ENCODE results near the gene ZSWIM2.

DNA sequence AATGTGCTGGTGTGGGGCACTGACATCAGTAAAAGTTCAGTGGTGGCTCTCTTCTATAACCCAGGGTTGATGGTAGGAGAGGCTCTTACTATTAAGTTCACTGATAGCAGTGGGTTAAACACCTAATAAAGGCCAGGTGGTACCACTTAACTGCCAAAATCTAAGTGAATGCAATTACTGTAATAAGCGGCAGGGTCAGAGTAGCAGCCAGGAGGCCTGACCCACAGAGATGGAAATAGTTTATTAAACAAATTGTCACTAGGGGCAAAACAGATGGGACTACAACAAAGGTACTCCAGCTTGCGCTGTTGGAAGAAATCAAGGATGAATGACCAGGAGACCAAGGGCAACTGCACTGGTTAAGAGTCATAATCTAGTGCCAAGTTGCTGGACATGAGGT is 26.6 kb downstream of the ZSWIM2 start:
- TF ChIP-seq, protein P1, sequence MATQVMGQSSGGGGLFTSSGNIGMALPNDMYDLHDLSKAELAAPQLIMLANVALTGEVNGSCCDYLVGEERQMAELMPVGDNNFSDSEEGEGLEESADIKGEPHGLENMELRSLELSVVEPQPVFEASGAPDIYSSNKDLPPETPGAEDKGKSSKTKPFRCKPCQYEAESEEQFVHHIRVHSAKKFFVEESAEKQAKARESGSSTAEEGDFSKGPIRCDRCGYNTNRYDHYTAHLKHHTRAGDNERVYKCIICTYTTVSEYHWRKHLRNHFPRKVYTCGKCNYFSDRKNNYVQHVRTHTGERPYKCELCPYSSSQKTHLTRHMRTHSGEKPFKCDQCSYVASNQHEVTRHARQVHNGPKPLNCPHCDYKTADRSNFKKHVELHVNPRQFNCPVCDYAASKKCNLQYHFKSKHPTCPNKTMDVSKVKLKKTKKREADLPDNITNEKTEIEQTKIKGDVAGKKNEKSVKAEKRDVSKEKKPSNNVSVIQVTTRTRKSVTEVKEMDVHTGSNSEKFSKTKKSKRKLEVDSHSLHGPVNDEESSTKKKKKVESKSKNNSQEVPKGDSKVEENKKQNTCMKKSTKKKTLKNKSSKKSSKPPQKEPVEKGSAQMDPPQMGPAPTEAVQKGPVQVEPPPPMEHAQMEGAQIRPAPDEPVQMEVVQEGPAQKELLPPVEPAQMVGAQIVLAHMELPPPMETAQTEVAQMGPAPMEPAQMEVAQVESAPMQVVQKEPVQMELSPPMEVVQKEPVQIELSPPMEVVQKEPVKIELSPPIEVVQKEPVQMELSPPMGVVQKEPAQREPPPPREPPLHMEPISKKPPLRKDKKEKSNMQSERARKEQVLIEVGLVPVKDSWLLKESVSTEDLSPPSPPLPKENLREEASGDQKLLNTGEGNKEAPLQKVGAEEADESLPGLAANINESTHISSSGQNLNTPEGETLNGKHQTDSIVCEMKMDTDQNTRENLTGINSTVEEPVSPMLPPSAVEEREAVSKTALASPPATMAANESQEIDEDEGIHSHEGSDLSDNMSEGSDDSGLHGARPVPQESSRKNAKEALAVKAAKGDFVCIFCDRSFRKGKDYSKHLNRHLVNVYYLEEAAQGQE (IDR thresholded peaks at IDR 0.05; ENCODE audit: low read depth): no peak
- TF ChIP-seq POLR2A (IDR thresholded peaks at IDR 0.05; ENCODE audit: borderline replicate concordance, extremely low read depth, insufficient read depth, insufficient read length): no peak
- TF ChIP-seq ZFX (IDR thresholded peaks at IDR 0.05): no peak
- TF ChIP-seq CTCF (IDR thresholded peaks at IDR 0.05 in 2 of 3, conservative IDR thresholded peaks at IDR 0.05 in 1 of 3; ENCODE audit: borderline replicate concordance in 1 of 3, insufficient read depth in 1 of 3, low read depth in 2 of 3, low read length in 2 of 3): no peak
- no peak for TF ChIP-seq POLR2AphosphoS5 (IDR thresholded peaks at IDR 0.05; ENCODE audit: low read depth, low read length)
- no peak for TF ChIP-seq EZH2phosphoT487 (IDR thresholded peaks at IDR 0.05; ENCODE audit: borderline replicate concordance)
- TF ChIP-seq, protein P2, sequence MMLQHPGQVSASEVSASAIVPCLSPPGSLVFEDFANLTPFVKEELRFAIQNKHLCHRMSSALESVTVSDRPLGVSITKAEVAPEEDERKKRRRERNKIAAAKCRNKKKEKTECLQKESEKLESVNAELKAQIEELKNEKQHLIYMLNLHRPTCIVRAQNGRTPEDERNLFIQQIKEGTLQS (IDR thresholded peaks at IDR 0.05): no peak
- TF ChIP-seq, protein P3, sequence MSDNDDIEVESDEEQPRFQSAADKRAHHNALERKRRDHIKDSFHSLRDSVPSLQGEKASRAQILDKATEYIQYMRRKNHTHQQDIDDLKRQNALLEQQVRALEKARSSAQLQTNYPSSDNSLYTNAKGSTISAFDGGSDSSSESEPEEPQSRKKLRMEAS (IDR thresholded peaks at IDR 0.05): no peak
- TF ChIP-seq CBX3 (IDR thresholded peaks at IDR 0.05; ENCODE audit: low read depth): no peak
- no peak for TF ChIP-seq EZH2 (IDR thresholded peaks at IDR 0.05)
- TF ChIP-seq YY1 (IDR thresholded peaks at IDR 0.05; ENCODE audit: extremely low read depth, insufficient replicate concordance, low read depth, low read length): no peak
- no peak for TF ChIP-seq CEBPB (IDR thresholded peaks at IDR 0.05; ENCODE audit: low read depth)

Data from HCT116 (cell line).